MM.1S (cell line): ENCODE data around the gene TNFRSF8.

Experiments
- CTCF ChIP-seq: fragments of 300-600 bp; sonication (generic); IDR thresholded peaks from 2 replicates; pipeline ENCODE4 v1.5.1; 2016; ENCODE audit warnings: antibody characterized with exemption, low read length, mixed read lengths
- EZH2 ChIP-seq: fragments of 300-600 bp; sonication (generic); optimal IDR thresholded peaks from 2 replicates; pipeline ENCODE3; 2017; ENCODE audit warnings: low read depth, mild to moderate bottlenecking, antibody characterized with exemption, low read length, mixed read lengths
- EZH2phosphoT487 ChIP-seq: fragments of 300-600 bp; sonication (generic); IDR thresholded peaks from 2 replicates; pipeline ENCODE4 v1.6.1; 2018; ENCODE audit warnings: antibody characterized with exemption, low read length

- TF ChIP-seq EZH2 (no peak), CTCF (no peak), EZH2phosphoT487 (no peak)
These were observed 121.0 kb downstream of the TNFRSF8 start for GRCh38 chr1:12184008-12184681.
